ENCODE measurements around the gene NOTCH2. TPM values are rescaled to one million over a fixed set of nuclear protein-coding genes. Genes with fewer than 3 reads are reported as not detected.

The NOTCH2 gene
- total and polyA plus RNA-seq, 9 of the 15 experiments (the other 6 are each of a cell fraction or from before 2014, with no cell fraction given), result 0.04 to 1.2 (median 0.28) TPM; not detected in 1

DNA sequence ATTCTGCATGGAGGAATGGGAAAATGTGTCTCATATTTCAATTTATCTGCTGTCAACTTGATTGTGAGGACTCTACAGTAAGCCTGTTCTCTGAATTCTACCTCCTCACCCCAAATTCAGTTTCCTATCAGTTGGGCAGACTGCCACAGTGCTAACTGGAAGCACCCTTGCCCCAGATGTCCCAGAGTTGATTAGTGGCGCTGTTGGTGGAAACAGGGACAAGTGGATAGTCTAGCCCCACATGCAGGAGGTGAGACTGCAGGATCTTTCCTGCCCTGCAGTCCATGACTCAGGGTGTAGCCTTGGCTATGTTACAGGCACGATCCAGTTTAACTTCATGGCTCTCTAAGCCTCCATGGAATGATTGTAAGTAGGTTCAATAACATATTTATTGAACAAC, 195.3 kb downstream of the NOTCH2 start (continued):
- TF ChIP-seq, protein P1, sequence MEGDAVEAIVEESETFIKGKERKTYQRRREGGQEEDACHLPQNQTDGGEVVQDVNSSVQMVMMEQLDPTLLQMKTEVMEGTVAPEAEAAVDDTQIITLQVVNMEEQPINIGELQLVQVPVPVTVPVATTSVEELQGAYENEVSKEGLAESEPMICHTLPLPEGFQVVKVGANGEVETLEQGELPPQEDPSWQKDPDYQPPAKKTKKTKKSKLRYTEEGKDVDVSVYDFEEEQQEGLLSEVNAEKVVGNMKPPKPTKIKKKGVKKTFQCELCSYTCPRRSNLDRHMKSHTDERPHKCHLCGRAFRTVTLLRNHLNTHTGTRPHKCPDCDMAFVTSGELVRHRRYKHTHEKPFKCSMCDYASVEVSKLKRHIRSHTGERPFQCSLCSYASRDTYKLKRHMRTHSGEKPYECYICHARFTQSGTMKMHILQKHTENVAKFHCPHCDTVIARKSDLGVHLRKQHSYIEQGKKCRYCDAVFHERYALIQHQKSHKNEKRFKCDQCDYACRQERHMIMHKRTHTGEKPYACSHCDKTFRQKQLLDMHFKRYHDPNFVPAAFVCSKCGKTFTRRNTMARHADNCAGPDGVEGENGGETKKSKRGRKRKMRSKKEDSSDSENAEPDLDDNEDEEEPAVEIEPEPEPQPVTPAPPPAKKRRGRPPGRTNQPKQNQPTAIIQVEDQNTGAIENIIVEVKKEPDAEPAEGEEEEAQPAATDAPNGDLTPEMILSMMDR (IDR thresholded peaks at IDR 0.05 in 2 of 3, conservative IDR thresholded peaks at IDR 0.05 in 1 of 3; ENCODE audit: insufficient read depth in 2 of 3, low read depth in 1 of 3, low read length in 3 of 3), result peak in 2 of 3 experiments; percentile 7 to 17; a peak in 1 of 6 replicates
- TF ChIP-seq ERF (CRISPR knock-in tag; IDR thresholded peaks at IDR 0.05), result peak; percentile 44; the same call in 1 of the 2 replicates
- TF ChIP-seq PML (IDR thresholded peaks at IDR 0.05; ENCODE audit: low read length), result 0 out of 2 replicates have a peak, but pooled peaks have one; percentile 17
- peak; percentile 71 for TF ChIP-seq FOSL1 (tag; conservative IDR thresholded peaks at IDR 0.05)
- no peak for TF ChIP-seq NFE2L1 (tag; IDR thresholded peaks at IDR 0.05; ENCODE audit: borderline replicate concordance, low read depth)
- TF ChIP-seq, protein P2, sequence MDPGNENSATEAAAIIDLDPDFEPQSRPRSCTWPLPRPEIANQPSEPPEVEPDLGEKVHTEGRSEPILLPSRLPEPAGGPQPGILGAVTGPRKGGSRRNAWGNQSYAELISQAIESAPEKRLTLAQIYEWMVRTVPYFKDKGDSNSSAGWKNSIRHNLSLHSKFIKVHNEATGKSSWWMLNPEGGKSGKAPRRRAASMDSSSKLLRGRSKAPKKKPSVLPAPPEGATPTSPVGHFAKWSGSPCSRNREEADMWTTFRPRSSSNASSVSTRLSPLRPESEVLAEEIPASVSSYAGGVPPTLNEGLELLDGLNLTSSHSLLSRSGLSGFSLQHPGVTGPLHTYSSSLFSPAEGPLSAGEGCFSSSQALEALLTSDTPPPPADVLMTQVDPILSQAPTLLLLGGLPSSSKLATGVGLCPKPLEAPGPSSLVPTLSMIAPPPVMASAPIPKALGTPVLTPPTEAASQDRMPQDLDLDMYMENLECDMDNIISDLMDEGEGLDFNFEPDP (CRISPR knock-in tag; IDR thresholded peaks at IDR 0.05), result no peak
- TF ChIP-seq MBD2 (IDR thresholded peaks at IDR 0.05; ENCODE audit: borderline replicate concordance, low read depth), result peak; percentile 33; the same call in 1 of the 2 replicates
- TF ChIP-seq MEIS2 (IDR thresholded peaks at IDR 0.05; ENCODE audit: partially characterized antibody), result peak; percentile 49
- no peak for TF ChIP-seq CHD4 (IDR thresholded peaks at IDR 0.05; ENCODE audit: insufficient read depth, insufficient replicate concordance, low read depth, low read length, poor library complexity, severe bottlenecking)
- TF ChIP-seq, protein P3, sequence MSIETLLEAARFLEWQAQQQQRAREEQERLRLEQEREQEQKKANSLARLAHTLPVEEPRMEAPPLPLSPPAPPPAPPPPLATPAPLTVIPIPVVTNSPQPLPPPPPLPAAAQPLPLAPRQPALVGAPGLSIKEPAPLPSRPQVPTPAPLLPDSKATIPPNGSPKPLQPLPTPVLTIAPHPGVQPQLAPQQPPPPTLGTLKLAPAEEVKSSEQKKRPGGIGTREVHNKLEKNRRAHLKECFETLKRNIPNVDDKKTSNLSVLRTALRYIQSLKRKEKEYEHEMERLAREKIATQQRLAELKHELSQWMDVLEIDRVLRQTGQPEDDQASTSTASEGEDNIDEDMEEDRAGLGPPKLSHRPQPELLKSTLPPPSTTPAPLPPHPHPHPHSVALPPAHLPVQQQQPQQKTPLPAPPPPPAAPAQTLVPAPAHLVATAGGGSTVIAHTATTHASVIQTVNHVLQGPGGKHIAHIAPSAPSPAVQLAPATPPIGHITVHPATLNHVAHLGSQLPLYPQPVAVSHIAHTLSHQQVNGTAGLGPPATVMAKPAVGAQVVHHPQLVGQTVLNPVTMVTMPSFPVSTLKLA (conservative IDR thresholded peaks at IDR 0.05), result 0 out of 4 replicates have a peak, but pooled peaks of 1 of the 2 experiments have one; percentile 39
- no peak for TF ChIP-seq DIDO1 (tag; IDR thresholded peaks at IDR 0.05; ENCODE audit: low read depth)
- peak in 1 of 2 experiments; percentile 12; a peak in 1 of 4 replicates for TF ChIP-seq KDM1A (IDR thresholded peaks at IDR 0.05)
- peak; percentile 49 to 69 for TF ChIP-seq FOXK2 (conservative IDR thresholded peaks at IDR 0.05 in 1 of 2, IDR thresholded peaks at IDR 0.05 in 1 of 2; ENCODE audit: low read depth in 2 of 2)
- TF ChIP-seq TAL1 (IDR thresholded peaks at IDR 0.05), result peak; percentile 72
- TF ChIP-seq MAFG (tag; conservative IDR thresholded peaks at IDR 0.05), result peak; percentile 49
- TF ChIP-seq, protein P4, sequence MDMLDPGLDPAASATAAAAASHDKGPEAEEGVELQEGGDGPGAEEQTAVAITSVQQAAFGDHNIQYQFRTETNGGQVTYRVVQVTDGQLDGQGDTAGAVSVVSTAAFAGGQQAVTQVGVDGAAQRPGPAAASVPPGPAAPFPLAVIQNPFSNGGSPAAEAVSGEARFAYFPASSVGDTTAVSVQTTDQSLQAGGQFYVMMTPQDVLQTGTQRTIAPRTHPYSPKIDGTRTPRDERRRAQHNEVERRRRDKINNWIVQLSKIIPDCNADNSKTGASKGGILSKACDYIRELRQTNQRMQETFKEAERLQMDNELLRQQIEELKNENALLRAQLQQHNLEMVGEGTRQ (CRISPR knock-in tag; IDR thresholded peaks at IDR 0.05), result no peak
- TF ChIP-seq SMARCE1 (IDR thresholded peaks at IDR 0.05), result peak; percentile 32; the same call in 1 of the 2 replicates
- TF ChIP-seq CCNT2 (IDR thresholded peaks at IDR 0.05; ENCODE audit: borderline replicate concordance, extremely low read depth, insufficient read length, low read depth, low read length), result peak; percentile 51
- TF ChIP-seq CBFA2T2 (conservative IDR thresholded peaks at IDR 0.05), result peak; percentile 76
- peak; percentile 77 for TF ChIP-seq SMAD4 (CRISPR knock-in tag; conservative IDR thresholded peaks at IDR 0.05)
- peak; percentile 62 for TF ChIP-seq STAT5A (IDR thresholded peaks at IDR 0.05; ENCODE audit: borderline replicate concordance, low read length)
- TF ChIP-seq SMARCA4 (IDR thresholded peaks at IDR 0.05), result peak; percentile 71
- no peak for TF ChIP-seq CSDE1 (IDR thresholded peaks at IDR 0.05)
- TF ChIP-seq BRF1 (IDR thresholded peaks at IDR 0.05; ENCODE audit: borderline replicate concordance, extremely low read depth, insufficient read length), result no peak
- peak; percentile 84 for TF ChIP-seq CBFA2T3 (IDR thresholded peaks at IDR 0.05)

Data from K562 (cell line).